CMK (cell line): ENCODE data around the gene EID1.
"Not testable (repeated sequence)": the region's sequence is repeated elsewhere in the genome, so short reads cannot be mapped to it uniquely, and the experiment has no call there.

Source experiments
- DNase-seq: peaks from one replicate; pipeline ENCODE4 v3.0.0-alpha.2; 2010; ENCODE audit warnings: low read depth

Gene EID1

GRCh38 chr15:48877630-48878595 lies at the start of gene EID1:
TSS of gene EID1 (plus strand) at chr15:48878134. CDS start at chr15:48878177, 43 bp downstream.
- peak; percentile 88 for DNase-seq

- DNase-seq, result no peak
These were observed 49.5 kb upstream of the EID1 start for GRCh38 chr15:48828471-48828870.

- no peak for DNase-seq
These were observed 49.0 kb upstream of the EID1 start for GRCh38 chr15:48828906-48829305.

- DNase-seq, result no peak
These were observed 45.3 kb upstream of the EID1 start for GRCh38 chr15:48832648-48833047.

- no peak for DNase-seq
These were observed 44.3 kb upstream of the EID1 start for GRCh38 chr15:48833526-48834239.

GRCh38 chr15:48834756-48835155 lies 43.2 kb upstream of the EID1 start:
- DNase-seq, result no peak

- no peak for DNase-seq
These were observed 35.4 kb upstream of the EID1 start for GRCh38 chr15:48842501-48842900.

- DNase-seq, result no peak
These were observed 32.8 kb upstream of the EID1 start for GRCh38 chr15:48845123-48845522.

GRCh38 chr15:48850648-48851047 lies 27.3 kb upstream of the EID1 start:
- no peak for DNase-seq

- DNase-seq, result peak; percentile 40
These were observed 26.0 kb upstream of the EID1 start for GRCh38 chr15:48851956-48852355.

GRCh38 chr15:48854434-48854833 lies 23.5 kb upstream of the EID1 start:
- DNase-seq, result not testable (repeated sequence)

- no peak for DNase-seq
These were observed 22.2 kb upstream of the EID1 start for GRCh38 chr15:48855501-48856440.

- DNase-seq, result no peak
These were observed 21.0 kb upstream of the EID1 start for GRCh38 chr15:48856942-48857341.

- peak; percentile 25 for DNase-seq
These were observed 19.5 kb upstream of the EID1 start for GRCh38 chr15:48858401-48858800.

GRCh38 chr15:48859426-48859825 lies 18.5 kb upstream of the EID1 start:
- no peak for DNase-seq

GRCh38 chr15:48861813-48862431 lies 16.0 kb upstream of the EID1 start:
- no peak for DNase-seq

- no peak for DNase-seq
These were observed 15.2 kb upstream of the EID1 start for GRCh38 chr15:48862705-48863104.

- no peak for DNase-seq
These were observed 12.4 kb upstream of the EID1 start for GRCh38 chr15:48865370-48866079.

- DNase-seq, result no peak
These were observed 11.8 kb upstream of the EID1 start for GRCh38 chr15:48866141-48866563.

GRCh38 chr15:48868023-48868422 lies 9.9 kb upstream of the EID1 start:
- no peak for DNase-seq

- DNase-seq, result no peak
These were observed 9.4 kb upstream of the EID1 start for GRCh38 chr15:48868536-48868935.
